GM18873 (cell line): ENCODE results near the gene NFYA.

ENCODE experiments used
- ATAC-seq: cut with Tn5 transposase; IDR thresholded peaks from one replicate; pipeline ENCODE4 v1.9.1; 2021; ENCODE audit warnings: mild to moderate bottlenecking, moderate library complexity, moderate number of reproducible peaks; ENCODE audit not compliant: unreplicated experiment, low FRiP score

NFYA gene

DNA sequence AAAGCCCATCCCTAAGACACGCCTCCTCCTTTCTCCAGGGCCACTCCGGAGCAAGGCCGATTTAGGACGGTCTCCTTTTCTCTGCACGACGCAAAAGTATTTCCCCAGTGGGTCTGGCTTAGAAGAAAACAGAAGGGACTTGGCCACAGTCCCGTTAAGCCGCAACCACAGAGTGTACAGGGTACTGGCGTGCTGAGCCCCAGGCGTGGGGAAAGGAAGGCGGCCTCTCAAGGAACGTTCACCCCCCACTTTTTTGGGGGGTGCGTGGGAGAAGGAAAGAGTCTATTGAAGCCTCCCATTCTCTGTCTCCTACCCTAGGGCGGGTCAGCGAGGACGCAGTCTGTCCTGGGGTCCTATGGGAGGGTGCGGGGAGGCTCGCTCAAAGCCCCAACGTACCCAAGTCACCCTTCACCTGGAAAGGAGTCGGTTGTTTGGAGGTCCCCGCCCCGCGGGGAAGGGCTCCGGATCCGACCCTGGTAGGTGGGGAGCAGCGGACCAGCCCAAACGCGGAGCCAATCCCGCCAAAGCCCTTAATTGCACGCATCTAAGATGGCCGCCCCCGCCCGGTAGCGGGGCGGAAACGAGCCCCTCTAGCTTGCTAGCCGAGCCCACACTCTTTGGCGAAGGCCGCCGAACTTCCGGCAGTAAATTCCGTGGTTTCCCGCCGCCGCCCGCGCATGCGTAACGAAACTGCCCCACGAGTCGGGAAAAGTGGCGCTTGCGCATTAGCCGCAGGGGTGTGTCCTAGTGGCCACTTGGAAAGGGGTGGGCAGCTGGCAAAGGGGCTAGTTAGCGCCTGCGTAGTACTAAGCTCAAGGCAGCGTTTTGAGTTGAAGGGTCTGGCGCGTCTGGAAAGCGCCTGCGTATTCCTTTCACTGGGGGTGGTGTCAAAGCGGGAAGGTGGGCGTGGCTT is 595 bp upstream of the NFYA start, which contains the start of gene OARD1:
Gene OARD1, minus strand, starts transcription at position 434 of the 913 bp plus-strand sequence. CDS start 722 bp downstream, outside the sequence.
- peak; percentile 58 for ATAC-seq

DNA sequence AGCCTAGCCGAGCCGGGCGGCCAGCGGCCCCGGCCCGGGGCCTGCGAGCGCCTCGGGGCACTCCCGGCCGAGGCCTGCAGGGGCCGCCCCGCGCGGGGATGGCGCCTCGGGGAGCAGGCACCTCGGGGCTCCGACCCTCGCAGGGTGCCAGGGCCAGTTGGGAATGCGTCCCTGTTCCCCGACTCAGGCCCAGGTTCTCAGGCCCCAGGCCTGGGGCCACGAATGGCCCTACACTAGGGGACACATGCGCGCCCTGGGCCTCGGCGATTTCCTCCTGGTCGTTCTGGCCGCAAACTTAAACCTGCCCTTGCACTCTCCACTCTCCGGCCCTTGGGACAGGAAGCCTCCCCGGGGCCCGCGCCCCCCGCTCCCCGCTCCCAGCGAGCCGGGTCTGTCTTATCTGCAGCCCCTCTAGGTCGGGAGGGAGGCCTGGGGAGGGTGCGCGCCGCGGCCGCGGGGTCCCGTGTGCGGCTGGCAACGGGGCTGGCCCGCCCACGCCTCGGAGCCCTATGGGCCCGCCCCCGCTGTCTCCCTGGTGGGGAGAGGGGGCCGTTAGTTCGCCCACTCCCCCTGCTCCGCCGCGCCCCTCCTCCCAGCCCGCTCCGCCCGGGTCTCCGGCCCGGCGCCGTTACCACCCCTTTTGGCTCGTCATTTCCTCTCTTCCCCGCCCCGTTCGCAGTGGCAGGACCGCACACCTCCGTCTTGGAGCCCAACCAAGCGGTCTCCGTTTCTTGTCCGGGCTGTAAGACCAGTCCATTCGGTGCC is 611 bp downstream of the NFYA start:
- ATAC-seq: peak; percentile 14

DNA sequence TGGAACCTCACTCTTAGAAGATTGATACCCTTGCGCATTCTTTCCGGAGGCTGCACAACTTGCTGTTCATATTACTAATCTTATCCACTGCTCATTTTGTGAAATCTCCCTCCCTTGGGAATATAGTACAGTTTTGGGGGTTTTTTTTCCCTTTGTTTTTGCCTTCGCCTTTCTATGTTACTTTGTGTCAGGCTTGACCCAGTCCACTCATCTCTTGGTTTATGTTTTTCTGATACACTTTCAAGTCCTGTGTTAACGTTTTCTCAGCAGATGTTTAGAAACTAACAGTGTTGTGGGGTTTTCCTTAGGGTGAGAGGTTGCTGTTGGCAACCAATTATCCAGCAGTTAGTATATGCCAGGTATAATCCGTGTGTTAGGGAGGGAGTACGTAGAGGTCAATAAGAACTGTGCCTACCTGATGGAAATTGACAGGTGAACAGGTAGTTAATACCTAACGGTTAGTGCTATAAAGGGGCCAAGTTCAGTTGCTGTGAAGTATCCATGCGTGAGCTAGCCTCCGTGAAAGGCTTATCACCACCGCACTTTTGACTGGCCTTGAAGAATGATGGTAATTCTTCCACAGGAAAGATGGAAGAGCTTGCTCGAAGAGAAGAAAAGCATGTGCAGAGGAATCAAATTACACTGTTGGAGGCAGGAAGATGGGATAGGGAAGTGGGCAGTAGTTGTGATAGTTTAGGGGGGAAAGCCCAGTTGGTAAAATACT is 1.4 kb downstream of the NFYA start:
- no peak for ATAC-seq

DNA sequence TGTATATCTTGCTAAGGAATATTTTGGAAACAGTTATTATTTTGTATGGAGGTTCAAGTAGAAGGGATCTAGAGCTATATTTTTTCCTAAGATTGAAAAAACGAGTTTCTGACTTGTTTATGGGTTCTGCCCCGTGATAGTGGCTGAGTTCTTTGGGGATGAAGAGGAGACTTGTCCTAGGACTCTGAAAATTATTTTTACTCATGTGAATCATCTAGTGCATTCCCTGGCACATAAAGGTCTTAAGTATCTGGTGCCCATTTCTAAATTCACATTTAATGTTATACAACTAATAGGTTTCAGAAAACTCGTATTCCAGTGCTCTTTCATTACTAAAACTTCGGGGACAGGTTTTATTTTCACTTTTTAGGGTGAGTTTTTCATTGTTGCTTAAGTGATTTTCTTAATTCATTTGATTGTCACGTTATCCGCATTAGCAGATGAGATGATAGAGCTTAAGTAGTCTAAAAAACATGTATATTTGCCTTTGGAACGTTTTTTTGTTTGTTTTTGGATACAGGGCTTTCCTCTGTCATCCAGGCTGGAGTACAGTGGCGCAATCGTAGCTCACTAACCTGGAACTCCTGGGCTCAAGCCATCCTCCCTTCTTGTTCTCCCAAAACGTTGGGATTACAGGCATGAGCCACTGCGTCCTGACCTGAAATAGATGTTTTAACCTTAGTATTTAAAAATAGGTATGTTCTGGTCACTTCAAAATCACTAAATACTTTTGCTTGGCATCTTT is 2.1 kb downstream of the NFYA start:
- no peak for ATAC-seq

DNA sequence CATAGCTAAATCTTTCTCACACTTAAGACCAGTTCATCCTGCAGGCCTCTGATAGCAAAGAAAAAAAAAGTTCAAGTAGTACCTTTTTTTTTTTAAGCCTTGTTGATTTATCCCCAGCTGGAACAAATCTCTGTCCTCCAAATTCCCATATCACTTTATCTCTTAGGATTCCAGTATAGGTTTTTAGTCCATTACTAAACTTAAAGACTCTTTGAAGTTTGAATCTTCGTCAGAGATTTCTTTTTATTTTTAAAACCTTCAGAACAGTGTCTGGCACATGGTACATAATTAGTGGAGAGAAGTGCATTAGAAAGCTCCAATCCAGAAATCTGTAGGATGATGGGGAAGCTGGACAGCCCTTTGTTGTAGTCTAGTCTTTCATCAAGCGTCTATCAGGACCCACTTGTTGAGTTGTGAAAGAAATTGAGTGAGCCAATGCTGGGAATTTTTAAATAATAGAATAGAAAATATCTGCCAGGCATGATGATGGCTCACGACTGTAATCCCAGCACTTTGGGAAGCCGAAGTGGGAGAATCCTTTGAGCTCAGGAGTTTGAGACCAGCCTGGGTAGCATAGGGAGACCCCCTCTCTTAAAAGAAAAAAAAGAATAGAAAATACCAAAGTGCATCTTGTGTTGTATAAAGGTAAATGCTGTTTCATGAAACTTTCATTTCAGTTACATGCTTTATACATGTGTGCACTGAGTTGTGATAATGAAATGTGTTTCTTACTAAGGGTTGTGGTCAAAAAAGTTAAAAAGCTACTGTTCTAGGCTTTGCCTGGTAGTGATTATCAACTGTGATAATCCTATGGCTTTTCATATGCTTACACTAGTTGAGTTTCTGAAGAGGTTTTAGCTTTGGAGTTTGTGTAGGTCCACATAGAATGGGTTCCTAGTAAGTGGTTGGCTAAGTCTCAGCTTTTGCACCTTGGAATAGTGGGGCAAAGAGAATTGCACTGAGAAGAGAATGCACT is 3.2 kb downstream of the NFYA start:
- no peak for ATAC-seq

DNA sequence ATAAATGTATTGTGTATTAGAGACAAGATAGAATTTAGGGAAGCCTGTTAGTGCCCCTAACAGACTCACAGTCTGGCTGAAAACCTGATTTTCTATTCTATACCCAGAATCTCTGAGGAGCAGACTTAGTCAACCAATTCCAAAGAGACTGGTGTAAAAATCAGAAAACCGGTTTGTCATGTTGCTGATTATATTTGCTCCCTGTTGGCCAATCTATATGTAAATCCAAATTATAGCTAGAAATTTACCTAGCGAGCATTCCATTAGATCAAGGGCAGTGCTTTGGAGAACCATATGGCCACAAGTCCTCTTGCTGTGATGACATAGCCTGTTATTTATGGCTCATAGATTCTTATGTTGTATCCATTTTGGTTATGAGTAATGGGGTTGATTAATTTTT is 4.8 kb downstream of the NFYA start:
- ATAC-seq: no peak

DNA sequence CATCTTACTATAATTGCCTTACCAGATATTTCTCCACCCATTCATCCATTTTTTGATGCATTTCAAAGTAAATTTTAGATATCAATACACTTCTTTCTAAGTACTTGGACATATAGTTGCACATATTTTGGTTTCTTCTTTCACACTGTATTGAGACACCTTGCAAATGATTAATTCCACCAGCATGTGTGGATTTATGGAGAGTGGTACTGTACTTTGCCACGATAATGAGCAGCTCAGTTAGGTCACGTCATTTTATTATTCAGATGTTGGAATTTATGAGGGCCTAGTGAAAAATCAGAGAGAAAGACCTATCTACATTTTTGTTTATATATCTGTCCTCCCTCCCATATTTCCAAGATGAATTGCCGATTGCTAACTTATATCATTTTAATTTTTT is 5.3 kb downstream of the NFYA start:
- ATAC-seq: no peak

DNA sequence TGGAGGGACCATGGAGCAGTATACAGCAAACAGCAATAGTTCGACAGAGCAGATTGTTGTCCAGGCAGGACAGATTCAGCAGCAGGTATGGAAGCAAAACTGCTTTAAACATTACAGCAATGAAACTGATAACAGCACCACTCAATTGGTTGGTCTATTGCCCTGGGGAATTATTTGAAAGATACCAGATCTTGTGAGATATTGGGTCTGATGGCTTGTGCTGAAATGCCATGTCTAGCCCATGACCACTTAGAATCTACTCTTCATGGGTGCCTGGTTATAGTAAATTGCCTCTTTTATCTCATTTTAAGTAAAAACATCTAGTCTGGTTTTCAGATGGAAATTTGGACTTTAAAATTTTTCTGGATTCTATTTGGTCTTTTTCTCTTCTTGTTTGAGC is 6.3 kb downstream of the NFYA start:
- no peak for ATAC-seq

DNA sequence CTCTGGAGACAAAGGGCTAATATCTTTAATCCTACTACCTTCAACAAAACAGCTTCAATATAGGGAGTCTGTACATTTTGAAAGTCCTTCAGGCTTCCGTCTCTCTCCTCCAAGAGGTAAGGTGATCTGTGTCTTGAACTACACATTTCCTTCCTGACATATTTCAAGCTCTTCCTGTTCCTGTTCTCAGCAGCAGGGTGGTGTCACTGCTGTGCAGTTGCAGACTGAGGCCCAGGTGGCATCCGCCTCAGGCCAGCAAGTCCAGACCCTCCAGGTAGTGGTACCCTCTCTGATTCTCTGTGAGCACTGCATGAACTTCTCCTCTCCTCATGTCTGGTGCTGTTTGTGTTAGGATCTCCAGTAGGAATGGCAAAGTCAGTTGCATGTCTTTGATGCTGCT is 7.8 kb downstream of the NFYA start:
- ATAC-seq: no peak

DNA sequence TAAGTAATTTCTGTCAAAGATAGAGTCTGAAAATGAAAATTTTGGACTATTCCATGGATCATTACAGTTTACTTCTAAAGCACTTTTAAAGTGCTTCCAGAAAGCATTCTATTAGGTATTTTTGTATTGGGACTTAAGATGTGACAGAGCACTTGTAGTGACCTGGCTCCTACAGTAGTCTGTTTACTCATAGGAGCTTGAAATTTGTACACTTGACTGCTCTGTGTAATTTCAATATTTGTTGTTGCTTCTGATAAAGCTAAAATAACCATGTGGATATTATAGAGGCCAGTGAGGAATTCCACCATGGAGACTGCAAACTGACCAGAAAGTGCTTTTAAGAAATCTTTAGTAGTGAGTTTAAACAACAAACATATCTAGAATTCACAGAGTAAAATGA is 10.3 kb downstream of the NFYA start:
- no peak for ATAC-seq

DNA sequence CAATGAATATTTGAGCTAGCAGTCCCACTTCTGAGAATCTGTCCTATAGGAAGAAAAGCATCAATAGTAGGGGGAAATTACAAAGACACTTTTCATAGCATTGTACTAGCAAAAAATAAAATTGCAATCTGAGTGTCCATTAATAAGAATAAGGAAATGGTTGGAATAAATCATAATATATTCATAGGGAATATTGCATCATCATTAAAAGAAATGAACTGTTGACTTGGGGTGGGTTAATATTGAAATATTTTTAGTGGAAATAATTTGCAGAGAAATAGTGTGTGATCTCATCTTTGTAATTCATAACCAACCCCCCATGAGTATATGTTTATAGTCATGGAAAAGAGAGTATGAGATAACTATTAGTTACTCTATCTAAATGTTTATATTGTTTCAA is 12.4 kb downstream of the NFYA start:
- ATAC-seq: no peak

DNA sequence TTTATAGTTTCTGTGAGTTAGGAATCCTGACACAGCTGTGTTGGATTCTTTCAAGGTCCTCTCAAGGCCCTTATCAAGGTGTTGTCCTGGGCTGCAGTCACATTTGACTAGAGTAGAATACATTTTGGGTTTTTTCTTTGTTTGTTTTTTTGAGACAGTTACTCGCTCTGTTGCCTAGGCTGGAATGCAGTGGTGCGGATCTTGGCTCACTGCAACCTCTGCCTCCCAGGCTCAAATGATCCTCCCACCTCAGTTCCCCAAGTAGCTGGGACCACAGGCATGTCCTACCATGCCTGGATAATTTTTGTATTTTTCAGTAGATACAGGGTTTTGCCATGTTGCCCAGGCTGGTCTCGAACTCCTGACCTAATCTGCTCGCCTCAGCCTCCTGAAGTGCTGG is 15.7 kb downstream of the NFYA start:
- no peak for ATAC-seq

DNA sequence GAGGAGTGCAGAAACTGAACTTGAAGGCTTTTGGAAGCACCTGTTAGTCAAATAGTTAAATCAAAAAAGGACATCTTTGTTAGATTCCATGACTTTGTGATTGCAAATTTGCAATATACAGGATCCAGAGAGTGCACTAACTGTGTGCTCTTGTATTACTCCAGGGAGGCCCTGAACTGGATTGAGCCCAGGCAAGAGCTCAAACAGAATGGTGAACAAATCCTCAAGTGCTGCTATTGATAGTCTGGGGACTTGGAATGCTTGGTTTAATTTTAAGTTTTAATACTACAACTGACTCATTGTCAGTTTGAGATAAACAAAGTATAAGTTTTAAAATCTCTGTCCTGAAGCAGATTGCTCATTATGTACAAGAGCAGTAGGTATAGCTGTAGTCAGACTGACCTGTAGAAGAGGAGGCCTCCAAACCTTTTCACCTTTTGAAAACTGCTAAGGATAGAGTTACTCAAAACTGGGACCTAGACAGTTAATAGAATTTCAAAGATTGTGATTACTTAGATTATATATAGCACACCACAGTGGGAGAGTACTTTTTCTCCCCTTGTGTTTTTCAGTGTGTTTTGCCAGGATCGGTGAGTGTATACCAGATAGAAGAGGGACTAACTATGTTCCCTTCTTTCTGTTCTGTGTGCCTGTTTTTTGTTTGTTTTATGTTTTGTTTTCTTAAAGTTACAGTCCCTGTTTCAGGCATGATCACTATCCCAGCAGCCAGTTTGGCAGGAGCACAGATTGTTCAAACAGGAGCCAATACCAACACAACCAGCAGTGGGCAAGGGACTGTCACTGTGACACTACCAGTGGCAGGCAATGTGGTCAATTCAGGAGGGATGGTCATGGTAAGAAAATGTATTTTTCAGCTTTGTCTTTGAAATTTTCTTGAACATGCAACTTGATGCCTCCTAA is 18.3 kb downstream of the NFYA start:
- no peak for ATAC-seq

DNA sequence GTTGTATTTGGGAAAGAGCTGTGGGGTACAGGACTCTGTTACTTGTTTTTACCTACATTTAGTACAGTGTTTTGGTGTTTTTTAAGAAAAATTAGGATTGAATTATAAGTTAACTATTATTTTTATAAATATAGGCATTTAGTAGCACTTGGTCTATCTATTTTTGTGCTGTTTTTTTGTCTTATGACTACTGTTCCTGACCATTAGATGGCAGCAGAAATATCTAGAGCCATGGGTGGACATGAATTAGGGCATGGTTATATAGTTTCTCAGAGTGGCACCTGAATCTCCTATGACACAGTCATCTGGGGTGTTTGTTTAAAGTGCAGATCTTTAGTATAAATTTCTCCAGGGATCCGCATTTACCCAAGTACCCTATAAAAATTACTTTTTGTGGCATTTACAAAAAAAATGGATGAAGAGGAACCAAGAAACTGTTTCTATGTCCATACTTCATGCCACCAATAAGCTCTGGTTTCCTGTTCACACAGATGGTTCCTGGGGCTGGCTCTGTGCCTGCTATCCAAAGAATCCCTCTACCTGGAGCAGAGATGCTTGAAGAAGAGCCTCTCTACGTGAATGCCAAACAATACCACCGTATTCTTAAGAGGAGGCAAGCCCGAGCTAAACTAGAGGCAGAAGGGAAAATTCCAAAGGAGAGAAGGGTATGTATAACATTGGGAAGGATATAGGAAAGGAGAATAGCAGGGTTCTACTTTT is 19.8 kb downstream of the NFYA start:
- ATAC-seq: no peak

DNA sequence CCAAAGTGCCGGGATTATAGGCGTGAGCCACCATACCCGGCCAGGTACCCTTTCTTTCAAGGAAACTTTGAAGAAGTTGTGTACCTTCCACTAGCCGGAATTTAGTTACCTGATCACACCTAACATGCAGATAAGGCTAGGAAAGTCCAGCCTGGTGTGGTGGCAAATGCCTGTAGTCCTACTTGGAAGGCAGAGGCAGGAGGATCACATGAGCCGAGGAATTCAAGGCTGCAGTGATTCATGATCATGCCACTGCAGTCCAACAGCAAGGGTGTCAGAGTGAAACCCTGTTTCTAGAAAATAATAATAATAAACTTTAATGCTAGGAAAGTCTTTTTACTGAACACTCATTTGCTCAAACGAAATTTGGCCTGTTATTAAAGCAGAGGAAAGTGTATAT is 21.0 kb downstream of the NFYA start:
- no peak for ATAC-seq

DNA sequence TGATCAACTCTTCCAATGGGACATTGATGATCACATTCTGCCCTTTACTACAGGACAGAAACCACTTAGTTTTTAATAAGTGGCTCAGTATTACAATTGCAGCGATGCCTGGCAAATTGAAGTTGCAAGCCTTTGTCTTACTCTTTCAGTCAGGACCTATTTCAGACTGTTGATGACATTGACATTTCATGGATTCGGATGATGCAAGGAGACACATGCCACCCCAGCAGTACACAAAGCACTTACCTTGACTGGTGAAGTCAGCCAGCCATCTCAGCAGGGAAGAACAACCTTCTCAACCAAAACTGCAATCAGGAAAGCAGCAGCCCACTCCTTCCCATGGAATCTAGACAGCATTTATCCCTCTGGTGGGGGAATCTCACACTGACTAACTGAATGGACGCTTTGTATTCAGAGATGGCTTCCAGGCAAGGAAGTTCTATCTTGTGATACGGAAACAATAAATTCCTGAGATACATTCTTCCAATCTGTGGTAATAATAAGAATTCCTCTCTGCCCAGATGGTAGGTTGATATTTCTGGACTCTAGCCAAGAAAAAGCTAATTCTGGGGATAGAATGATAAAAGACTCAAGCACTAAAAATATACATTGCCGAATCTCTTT is 24.8 kb downstream of the NFYA start:
- ATAC-seq: no peak

DNA sequence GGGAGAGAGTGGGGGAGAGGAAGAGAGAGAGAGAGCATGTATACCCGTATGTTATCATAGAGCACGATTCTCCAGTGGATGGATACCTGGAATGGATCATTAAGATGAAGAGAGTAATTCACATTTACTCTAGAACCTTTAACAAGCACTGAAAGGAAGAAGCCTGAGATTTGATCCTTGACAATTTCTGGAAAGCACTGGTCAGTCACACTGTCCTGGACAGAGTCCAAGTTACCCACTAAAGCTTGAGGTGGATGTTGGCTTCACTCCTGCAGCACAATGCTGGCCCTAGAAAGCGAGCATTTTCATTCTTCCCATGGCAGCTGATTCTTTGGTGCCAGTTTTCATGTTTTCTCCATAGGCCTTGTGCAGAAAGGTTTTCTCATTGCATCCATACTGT is 25.6 kb downstream of the NFYA start:
- no peak for ATAC-seq
